GM10248 (cell line): ENCODE measurements around the gene KLK10.
"Not testable (repeated sequence)": the region's sequence is repeated elsewhere in the genome, so short reads cannot be mapped to it uniquely, and the experiment has no call there.

ENCODE experiments used
- CTCF ChIA-PET: fragments of 300-600 bp; sonication (Branson Sonifier 250); formaldehyde crosslinking; extraction: SDS; loops from one replicate; lab custom pipeline; 2021; ENCODE audit warnings: antibody characterized with exemption; lab: Yijun Ruan, JAX
- POLR2A ChIA-PET: fragments of 350-650 bp; sonication (Branson Sonifier 250); formaldehyde crosslinking; extraction: SDS; loops from one replicate; lab custom pipeline; 2020; ENCODE audit warnings: antibody characterized with exemption; lab: Yijun Ruan, JAX
- DNase-seq: peaks from one replicate; pipeline ENCODE4 v3.0.0; 2012; ENCODE audit errors: extremely low spot score
- CTCF ChIP-seq: IDR thresholded peaks from 2 replicates; pipeline ENCODE4 v1.5.1; 2012; ENCODE audit warnings: mild to moderate bottlenecking, low read depth; ENCODE audit errors: extremely low read depth, missing control alignments, control extremely low read depth

The KLK10 gene

DNA sequence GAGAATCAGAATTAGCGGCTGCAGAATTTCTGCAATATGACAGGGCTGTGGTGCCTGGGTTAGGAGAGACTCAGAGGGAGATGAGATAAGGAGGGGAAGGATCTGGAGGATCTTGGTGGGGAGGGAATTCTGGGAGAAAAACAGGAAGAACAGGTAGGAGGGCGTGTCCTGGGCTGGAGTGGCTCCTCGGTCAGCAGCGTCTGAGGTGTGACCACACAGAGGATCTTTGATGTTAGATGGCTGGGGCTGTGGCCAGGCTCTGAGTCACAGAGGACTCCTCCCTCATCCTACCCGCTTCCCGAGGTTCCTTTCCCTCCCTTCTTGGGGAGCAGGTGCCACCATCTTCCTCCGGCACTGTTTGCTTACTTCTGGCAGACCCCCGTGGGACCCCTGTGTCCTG is 43.7 kb downstream of the KLK10 start:
- TF ChIP-seq CTCF = no peak
- CTCF ChIA-PET = no interaction called here
- POLR2A ChIA-PET = no interaction called here
- DNase-seq = no peak

DNA sequence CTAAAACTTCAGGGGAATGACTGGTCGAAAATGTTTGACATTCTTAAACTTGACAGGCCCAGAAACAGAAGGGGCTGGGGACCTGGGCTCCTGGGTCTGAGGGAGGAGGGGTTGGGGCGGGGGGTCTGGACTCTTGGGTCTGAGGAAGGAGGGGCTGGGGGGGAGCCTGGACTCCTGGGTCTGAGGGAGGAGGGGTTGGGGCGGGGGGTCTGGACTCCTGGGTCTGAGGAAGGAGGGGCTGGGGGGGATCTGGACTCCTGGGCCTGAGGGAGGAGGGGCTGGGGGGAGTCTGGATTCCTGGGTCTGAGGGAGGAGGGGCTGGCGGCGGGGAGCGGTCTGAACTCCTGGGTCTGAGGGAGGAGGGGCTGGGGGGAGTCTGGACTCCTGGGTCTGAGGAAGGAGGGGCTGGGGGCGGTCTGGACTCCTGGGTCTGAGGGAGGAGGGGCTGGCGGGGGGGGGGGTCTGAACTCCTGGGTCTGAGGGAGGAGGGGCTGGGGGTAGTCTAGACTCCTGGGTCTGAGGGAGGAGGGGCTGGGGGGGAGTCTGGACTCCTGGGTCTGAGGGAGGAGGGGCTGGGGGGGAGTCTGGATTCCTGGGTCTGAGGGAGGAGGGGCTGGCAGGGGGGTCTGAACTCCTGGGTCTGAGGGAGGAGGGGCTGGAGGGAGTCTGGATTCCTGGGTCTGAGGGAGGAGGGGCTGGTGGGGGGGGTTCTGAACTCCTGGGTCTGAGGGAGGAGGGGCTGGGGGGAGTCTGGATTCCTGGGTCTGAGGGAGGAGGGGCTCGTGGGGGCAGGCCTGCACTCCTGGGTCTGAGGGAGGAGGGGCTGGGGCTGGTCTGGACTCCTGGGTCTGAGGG is 44.6 kb downstream of the KLK10 start:
- no peak for DNase-seq
- POLR2A ChIA-PET = no interaction called here
- no peak for TF ChIP-seq CTCF
- CTCF ChIA-PET = no interaction called here

DNA sequence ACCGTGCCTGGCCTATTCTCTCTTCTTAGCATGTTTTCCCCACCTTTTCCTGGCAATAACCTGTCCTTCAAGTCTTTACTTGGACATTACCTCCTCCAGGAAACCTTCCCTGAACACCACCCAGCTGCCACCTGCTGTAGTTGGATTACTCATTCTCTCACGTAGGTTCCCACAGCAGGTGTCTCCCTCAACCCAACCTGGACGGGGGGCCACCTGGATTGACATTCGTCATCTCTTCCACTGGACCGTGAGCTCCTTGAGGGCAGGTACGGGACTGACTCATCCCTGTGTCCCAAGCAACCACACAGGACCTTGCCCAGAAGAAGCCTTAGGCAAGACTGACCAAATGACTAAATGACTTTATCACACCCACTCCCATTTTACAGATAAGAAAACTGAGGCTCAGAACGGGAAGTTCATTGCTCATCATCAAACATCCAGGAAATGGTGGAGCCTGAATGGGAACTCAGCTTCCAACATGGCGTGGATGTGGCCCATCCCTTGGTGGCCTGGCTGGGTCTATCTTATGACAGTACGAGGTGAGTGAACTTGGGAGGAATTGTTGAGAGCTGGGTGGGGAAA is 46.6 kb downstream of the KLK10 start:
- TF ChIP-seq CTCF = no peak
- ChIA-PET POLR2A (no interaction called here), CTCF (no interaction called here)
- DNase-seq = no peak

GRCh38 chr19:50969810-50970209 is 49.7 kb downstream of the KLK10 start:
- CTCF ChIA-PET, POLR2A ChIA-PET, DNase-seq: not testable (repeated sequence)

DNA sequence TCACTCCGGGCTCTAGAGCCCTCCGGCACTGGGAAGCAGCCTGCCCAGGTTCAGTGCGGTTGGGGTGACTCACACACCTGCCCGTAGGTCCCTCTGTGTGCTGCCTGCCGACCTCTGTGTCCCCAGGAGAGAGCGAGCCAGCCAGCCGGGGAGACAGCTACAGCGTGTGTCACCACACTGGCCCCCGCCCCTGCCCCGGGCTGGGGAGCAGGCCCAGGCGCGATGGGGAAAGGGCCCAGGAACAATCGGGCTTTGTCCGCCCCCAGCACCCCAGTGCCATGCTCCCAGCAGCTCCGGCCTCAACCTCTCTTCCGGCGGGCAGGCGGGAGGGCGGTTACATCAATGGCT is 50.1 kb downstream of the KLK10 start, which contains the start of gene KLK6:
Gene KLK6, minus strand, starts transcription at position 179 of the 348 bp plus-strand sequence. CDS start 1,487 bp downstream, outside the sequence.
- POLR2A ChIA-PET = no interaction called here
- TF ChIP-seq CTCF = no peak
- CTCF ChIA-PET = no interaction called here
- DNase-seq = no peak

DNA sequence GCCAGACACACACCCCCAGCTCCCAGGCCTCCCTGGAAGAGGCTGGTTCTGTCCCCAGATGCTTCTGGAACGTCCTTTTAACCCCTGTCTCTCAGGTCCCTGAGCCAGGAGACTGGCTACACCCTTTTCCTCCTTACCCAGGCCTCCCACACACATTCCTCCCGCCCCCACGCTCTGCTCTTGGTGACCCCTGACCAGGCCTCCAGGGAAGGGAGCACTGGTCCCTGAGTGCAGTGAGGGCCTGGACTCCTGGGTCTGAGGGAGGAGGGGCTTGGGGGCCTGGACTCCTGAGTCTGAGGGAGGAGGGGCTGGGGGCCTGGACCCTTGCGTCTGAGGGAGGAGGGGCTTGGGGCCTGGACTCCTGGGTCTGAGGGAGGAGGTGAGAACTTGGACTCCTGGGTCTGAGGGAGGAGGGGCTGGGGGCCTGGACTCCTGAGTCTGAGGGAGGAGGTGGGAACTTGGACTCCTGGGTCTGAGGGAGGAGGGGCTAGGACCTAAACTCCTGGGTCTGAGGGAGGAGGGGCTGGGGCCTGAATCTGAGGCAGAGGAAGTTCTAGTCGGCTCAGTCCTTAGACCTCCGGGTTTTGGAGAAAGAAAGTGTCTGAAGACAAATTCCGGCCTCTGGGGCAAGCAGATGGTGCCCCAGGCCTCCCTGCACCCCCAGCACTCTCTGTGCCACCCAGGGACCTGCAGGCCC is 50.6 kb downstream of the KLK10 start:
- TF ChIP-seq CTCF = no peak
- DNase-seq = no peak
- POLR2A ChIA-PET = no interaction called here
- CTCF ChIA-PET = no interaction called here
